HG03139 (cell line): ENCODE results near the gene LRRC55.

Experiments
- ATAC-seq: cut with Tn5 transposase; IDR thresholded peaks from one replicate; pipeline ENCODE4 v1.9.1; 2021; ENCODE audit not compliant: unreplicated experiment

Gene LRRC55

GRCh38 chr11:57181678-57182305, at the start of gene LRRC55:
Gene LRRC55 (plus strand): TSS chr11:57181953. CDS start chr11:57182023, 70 bp downstream.
- no peak for ATAC-seq

- no peak for ATAC-seq
These were observed 48.3 kb upstream of the LRRC55 start for GRCh38 chr11:57133366-57134038.

- ATAC-seq, result no peak
These were observed 47.5 kb upstream of the LRRC55 start for GRCh38 chr11:57134284-57134683.

- no peak for ATAC-seq
These were observed 46.6 kb upstream of the LRRC55 start for GRCh38 chr11:57135020-57135751.

GRCh38 chr11:57140568-57140967, 41.2 kb upstream of the LRRC55 start:
- ATAC-seq, result no peak

- ATAC-seq, result no peak
These were observed 38.3 kb upstream of the LRRC55 start for GRCh38 chr11:57143459-57143858.

GRCh38 chr11:57144075-57144474, 37.7 kb upstream of the LRRC55 start:
- no peak for ATAC-seq

GRCh38 chr11:57144531-57145320, 37.0 kb upstream of the LRRC55 start:
- ATAC-seq, result no peak

GRCh38 chr11:57146301-57146700, 35.5 kb upstream of the LRRC55 start:
- no peak for ATAC-seq

- ATAC-seq, result no peak
These were observed 33.1 kb upstream of the LRRC55 start for GRCh38 chr11:57148621-57149020.

GRCh38 chr11:57150454-57150917, 31.3 kb upstream of the LRRC55 start:
- no peak for ATAC-seq

GRCh38 chr11:57152134-57152533, 29.6 kb upstream of the LRRC55 start:
- no peak for ATAC-seq

GRCh38 chr11:57153448-57153847, 28.3 kb upstream of the LRRC55 start:
- ATAC-seq, result no peak

- ATAC-seq, result no peak
These were observed 27.0 kb upstream of the LRRC55 start for GRCh38 chr11:57154739-57155138.

GRCh38 chr11:57155400-57155799, 26.4 kb upstream of the LRRC55 start:
- no peak for ATAC-seq

- no peak for ATAC-seq
These were observed 25.7 kb upstream of the LRRC55 start for GRCh38 chr11:57155838-57156607.

GRCh38 chr11:57156928-57157327, 24.8 kb upstream of the LRRC55 start:
- ATAC-seq, result no peak

- ATAC-seq, result no peak
These were observed 24.1 kb upstream of the LRRC55 start for GRCh38 chr11:57157624-57158023.

- no peak for ATAC-seq
These were observed 23.6 kb upstream of the LRRC55 start for GRCh38 chr11:57158180-57158579.

GRCh38 chr11:57158599-57158998, 23.2 kb upstream of the LRRC55 start:
- no peak for ATAC-seq
